PFSK-1 (cell line): ENCODE data around the gene PLXND1.
A peak's percentile ranks its signal among the peaks of the same experiment; 100 is the strongest.

Source experiments
- FOXP2 ChIP-seq: optimal IDR thresholded peaks from 2 replicates; pipeline ENCODE3; 2011; ENCODE audit warnings: borderline replicate concordance, control low read depth, inconsistent platforms; ENCODE audit not compliant: insufficient read depth; ENCODE audit errors: extremely low read length, extremely low read depth
- POLR2AphosphoS5 ChIP-seq: IDR thresholded peaks from 2 replicates; pipeline ENCODE4 v1.6.1; 2012; ENCODE audit warnings: low read depth, mild to moderate bottlenecking, control low read depth, low read length, moderate library complexity
- SIN3A ChIP-seq: IDR thresholded peaks from 2 replicates; pipeline ENCODE4 v1.6.1; 2012; ENCODE audit warnings: mild to moderate bottlenecking, low read length, moderate library complexity, borderline replicate concordance; ENCODE audit not compliant: insufficient read depth
- TAF1 ChIP-seq: IDR thresholded peaks from 2 replicates; pipeline ENCODE4 v1.6.1; 2012; ENCODE audit warnings: low read length, control low read depth, borderline replicate concordance; ENCODE audit not compliant: insufficient read depth
- TF ChIP-seq, protein P1 (sequence below), 2 experiments: IDR thresholded peaks; 2 replicates each; pipeline versions ENCODE4 v1.6.1 to v1.8.0; 2011 to 2012; ENCODE audit warnings: low read depth in 2 of 2, low read length in 2 of 2, control low read depth in 1 of 2, inconsistent platforms in 1 of 2, mild to moderate bottlenecking in 1 of 2, moderate library complexity in 1 of 2; ENCODE audit not compliant: insufficient read depth in 1 of 2

PLXND1 gene

DNA sequence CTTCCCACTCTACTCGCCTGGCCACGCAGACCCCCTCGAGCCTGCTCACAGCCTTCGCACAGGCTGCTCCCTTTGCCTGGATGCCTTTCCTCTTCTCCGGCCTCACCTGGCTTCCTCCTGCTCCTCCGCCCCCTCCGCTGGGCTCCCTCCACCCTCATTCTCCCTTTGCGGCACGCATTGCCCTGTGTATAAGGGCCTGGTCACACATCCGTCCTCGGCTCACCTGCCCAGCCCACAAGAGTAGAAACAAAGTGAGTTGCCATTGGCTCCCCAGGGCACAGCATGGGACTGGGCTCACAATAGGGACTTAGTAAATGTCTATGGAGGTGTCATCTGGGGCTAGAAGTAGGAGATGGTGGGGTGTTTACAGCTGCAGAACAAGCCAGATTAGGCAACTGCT, 4.2 kb downstream of the PLXND1 start:
- no peak for TF ChIP-seq TAF1
- TF ChIP-seq SIN3A = no peak
- TF ChIP-seq POLR2AphosphoS5 = no peak
- no peak for TF ChIP-seq FOXP2
- TF ChIP-seq, protein P1, sequence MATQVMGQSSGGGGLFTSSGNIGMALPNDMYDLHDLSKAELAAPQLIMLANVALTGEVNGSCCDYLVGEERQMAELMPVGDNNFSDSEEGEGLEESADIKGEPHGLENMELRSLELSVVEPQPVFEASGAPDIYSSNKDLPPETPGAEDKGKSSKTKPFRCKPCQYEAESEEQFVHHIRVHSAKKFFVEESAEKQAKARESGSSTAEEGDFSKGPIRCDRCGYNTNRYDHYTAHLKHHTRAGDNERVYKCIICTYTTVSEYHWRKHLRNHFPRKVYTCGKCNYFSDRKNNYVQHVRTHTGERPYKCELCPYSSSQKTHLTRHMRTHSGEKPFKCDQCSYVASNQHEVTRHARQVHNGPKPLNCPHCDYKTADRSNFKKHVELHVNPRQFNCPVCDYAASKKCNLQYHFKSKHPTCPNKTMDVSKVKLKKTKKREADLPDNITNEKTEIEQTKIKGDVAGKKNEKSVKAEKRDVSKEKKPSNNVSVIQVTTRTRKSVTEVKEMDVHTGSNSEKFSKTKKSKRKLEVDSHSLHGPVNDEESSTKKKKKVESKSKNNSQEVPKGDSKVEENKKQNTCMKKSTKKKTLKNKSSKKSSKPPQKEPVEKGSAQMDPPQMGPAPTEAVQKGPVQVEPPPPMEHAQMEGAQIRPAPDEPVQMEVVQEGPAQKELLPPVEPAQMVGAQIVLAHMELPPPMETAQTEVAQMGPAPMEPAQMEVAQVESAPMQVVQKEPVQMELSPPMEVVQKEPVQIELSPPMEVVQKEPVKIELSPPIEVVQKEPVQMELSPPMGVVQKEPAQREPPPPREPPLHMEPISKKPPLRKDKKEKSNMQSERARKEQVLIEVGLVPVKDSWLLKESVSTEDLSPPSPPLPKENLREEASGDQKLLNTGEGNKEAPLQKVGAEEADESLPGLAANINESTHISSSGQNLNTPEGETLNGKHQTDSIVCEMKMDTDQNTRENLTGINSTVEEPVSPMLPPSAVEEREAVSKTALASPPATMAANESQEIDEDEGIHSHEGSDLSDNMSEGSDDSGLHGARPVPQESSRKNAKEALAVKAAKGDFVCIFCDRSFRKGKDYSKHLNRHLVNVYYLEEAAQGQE (IDR thresholded peaks at IDR 0.05; ENCODE audit: insufficient read depth in 1 of 2, low read depth in 2 of 2, low read length in 2 of 2) = no peak

DNA sequence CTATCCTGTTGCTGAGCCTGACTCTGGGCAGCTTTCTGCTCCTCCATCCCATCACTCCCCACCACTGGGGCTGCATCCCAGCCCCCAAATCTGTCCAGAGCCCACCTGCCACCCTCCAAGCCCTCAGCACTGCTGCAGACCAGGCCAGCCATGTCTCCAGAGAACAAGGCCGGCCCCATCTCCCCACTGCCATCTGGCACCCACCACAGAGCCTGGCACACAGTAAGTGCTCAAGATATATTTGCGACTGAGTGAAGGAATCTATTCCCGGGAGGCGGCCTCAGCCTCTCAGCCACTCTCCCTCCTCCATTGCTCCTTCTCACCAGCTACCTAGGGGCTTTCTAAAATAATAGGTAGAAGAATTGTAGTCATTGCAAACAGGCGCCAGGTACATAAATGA, 4.8 kb downstream of the PLXND1 start:
- TF ChIP-seq SIN3A = no peak

DNA sequence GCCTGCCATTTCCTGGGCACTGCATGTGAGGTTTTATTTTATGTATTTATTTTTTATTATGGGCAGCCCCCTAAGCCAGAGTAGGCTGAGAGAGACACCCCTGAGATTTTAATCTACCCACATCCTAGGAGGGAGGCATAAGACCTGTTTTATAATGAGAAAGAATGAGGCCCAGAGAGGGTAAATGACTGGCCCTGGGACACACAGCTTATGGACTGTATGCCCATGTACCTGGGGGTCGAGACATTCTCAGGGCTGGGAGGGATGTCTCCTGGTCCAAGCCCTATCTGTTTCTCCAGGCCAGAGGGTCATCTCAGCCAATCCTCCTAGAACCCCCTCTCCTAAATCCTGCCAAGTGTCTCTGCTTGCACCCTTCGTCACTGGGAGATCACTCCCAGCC, 6.1 kb downstream of the PLXND1 start:
- TF ChIP-seq POLR2AphosphoS5 (no peak), FOXP2 (no peak)

DNA sequence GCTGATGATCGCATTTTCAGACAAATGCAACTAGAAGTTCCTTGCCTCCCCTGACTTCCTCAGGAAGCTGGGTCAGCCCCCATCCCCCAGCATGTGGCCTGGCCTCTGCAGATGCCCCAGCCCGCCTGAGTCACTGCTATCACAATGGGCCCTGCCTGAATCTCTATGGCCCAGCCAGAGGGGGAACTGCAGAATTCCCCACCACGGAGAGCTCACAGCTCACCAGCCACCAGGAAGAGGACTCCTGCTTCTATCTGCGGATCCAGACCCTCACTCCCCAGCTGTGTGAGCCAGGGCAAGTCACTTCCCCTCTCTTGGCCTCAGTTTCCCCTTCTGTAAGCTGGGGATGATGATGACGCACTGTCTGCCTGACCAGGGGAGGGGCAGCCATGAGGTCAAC, 6.9 kb downstream of the PLXND1 start:
- TF ChIP-seq SIN3A (no peak), TAF1 (no peak), FOXP2 (no peak), POLR2AphosphoS5 (no peak)
- TF ChIP-seq, protein P1 (IDR thresholded peaks at IDR 0.05; ENCODE audit: insufficient read depth in 1 of 2, low read depth in 2 of 2, low read length in 2 of 2) = peak; percentile 34 to 38; a peak in 1 of 4 replicates

DNA sequence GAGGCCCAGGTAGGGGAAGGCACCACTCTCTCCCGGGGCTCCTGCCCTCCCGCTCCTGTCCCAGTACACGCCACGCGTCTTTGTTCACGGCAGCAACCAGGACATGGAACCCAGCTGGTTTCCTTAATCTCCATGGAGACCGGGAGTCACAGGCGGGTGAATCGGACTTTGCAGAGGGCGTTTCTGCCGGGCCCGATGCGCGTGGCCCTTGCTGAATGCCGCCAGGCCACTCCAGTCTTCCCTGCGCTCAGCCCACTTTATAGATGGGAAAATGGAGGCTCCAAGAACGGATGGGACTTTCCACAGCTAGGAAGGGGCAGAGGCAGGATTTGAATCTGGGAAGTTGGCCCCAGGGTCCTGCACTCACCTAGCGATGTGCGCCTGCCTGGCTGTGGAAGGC, 7.4 kb downstream of the PLXND1 start:
- TF ChIP-seq FOXP2 (no peak), SIN3A (no peak), POLR2AphosphoS5 (no peak), TAF1 (no peak)
- TF ChIP-seq, protein P1 (IDR thresholded peaks at IDR 0.05; ENCODE audit: insufficient read depth in 1 of 2, low read depth in 2 of 2, low read length in 2 of 2) = no peak

DNA sequence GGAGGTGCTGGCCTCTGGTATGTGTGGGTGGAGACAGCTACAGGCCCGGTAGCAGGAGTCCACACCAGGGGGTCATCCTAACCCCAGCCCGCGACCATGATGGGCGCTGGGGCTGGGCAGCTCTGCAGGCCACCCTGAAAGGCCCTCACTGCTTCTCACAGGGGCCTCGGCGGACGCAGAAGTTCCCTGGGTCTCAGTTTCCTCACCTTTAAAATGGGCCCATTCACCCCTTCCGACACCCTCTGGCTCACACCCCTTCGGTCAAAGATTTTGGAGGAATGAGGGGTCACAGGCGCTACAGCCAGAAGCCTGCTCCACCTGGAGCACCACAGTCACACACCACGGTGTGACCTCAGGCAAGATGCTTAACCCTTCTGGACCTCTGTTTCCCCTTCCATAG, 8.0 kb downstream of the PLXND1 start:
- TF ChIP-seq TAF1 (no peak), POLR2AphosphoS5 (no peak), FOXP2 (no peak), SIN3A (no peak)
- TF ChIP-seq, protein P1 (IDR thresholded peaks at IDR 0.05; ENCODE audit: insufficient read depth in 1 of 2, low read depth in 2 of 2, low read length in 2 of 2) = no peak
